ENCODE measurements around the gene POU2AF2. TPM values are rescaled to one million over a fixed set of nuclear protein-coding genes. Genes with fewer than 3 reads are reported as not detected.
"Not testable (repeated sequence)": the region's sequence is repeated elsewhere in the genome, so short reads cannot be mapped to it uniquely, and the experiment has no call there.

Gene POU2AF2
- total RNA-seq, 1 donor from 2014 or later: not detected

- DNase-seq (ENCODE audit: low spot score in 2 of 2): no peak
- H3K9me3 ChIP-seq: no peaks in the 10 kb centered on the region
- no peak for TF ChIP-seq CTCF (IDR thresholded peaks at IDR 0.05)
- intact Hi-C loops (cut with DNase I): loop anchor here (10.0 kb wide), 1 partner anchor 118 kb away; no protein-coding TSS in a partner anchor
- no peaks in the 10 kb centered on the region for H3K36me3 ChIP-seq
- peak overlapping the region; percentile 63 to 66 for H3K27ac ChIP-seq
- H3K4me3 ChIP-seq: no peak overlapping the region
- H3K4me1 ChIP-seq: peaks cover 0 to 11% of the 10 kb centered on the region in 2 donors
- H3K27me3 ChIP-seq: no peaks in the 10 kb centered on the region
Measured at GRCh38 chr11:111207213-111207612, 38.3 kb upstream of the POU2AF2 start.

GRCh38 chr11:111209543-111210355 is 35.8 kb upstream of the POU2AF2 start:
- TF ChIP-seq CTCF (IDR thresholded peaks at IDR 0.05): no peak
- no peak for DNase-seq (ENCODE audit: low spot score in 2 of 2)
- Histone ChIP-seq H3K36me3 (no peaks in the 10 kb centered on the region), H3K4me3 (no peak overlapping the region), H3K27me3 (no peaks in the 10 kb centered on the region), H3K27ac (no peak overlapping the region), H3K4me1 (peaks cover 0 to 11% of the 10 kb centered on the region in 2 donors), H3K9me3 (no peaks in the 10 kb centered on the region)
- intact Hi-C loops (cut with DNase I): loop anchor here (10.0 kb wide), 1 partner anchor 115 kb away; no protein-coding TSS in a partner anchor

GRCh38 chr11:111213256-111213655 is 32.3 kb upstream of the POU2AF2 start:
- no peak overlapping the region for H3K4me3 ChIP-seq
- no peaks in the 10 kb centered on the region for H3K27me3 ChIP-seq
- no peak overlapping the region for H3K27ac ChIP-seq
- H3K36me3 ChIP-seq: no peaks in the 10 kb centered on the region
- no peaks in the 10 kb centered on the region for H3K4me1 ChIP-seq
- intact Hi-C loops (cut with DNase I): no loop called here
- no peak for DNase-seq (ENCODE audit: low spot score in 2 of 2)
- no peaks in the 10 kb centered on the region for H3K9me3 ChIP-seq
- no peak for TF ChIP-seq CTCF (IDR thresholded peaks at IDR 0.05)

- intact Hi-C loops (cut with DNase I): no loop called here
- Histone ChIP-seq H3K9me3 (no peaks in the 10 kb centered on the region), H3K27me3 (no peaks in the 10 kb centered on the region), H3K36me3 (no peaks in the 10 kb centered on the region), H3K4me1 (no peaks in the 10 kb centered on the region), H3K27ac (no peak overlapping the region), H3K4me3 (no peak overlapping the region)
- no peak for DNase-seq (ENCODE audit: low spot score in 2 of 2)
- no peak for TF ChIP-seq CTCF (IDR thresholded peaks at IDR 0.05)
Measured at GRCh38 chr11:111220721-111221120, 24.8 kb upstream of the POU2AF2 start.

- Histone ChIP-seq H3K4me3 (no peak overlapping the region), H3K9me3 (no peaks in the 10 kb centered on the region), H3K27ac (no peak overlapping the region), H3K4me1 (no peaks in the 10 kb centered on the region), H3K36me3 (no peaks in the 10 kb centered on the region), H3K27me3 (no peaks in the 10 kb centered on the region)
- no peak for TF ChIP-seq CTCF (IDR thresholded peaks at IDR 0.05)
- intact Hi-C loops (cut with DNase I): no loop called here
- no peak for DNase-seq (ENCODE audit: low spot score in 2 of 2)
Measured at GRCh38 chr11:111221208-111221607, 24.3 kb upstream of the POU2AF2 start.

GRCh38 chr11:111221936-111222335 is 23.6 kb upstream of the POU2AF2 start:
- H3K36me3 ChIP-seq; H3K27ac ChIP-seq; H3K9me3 ChIP-seq; H3K27me3 ChIP-seq; DNase-seq (ENCODE audit: low spot score in 2 of 2); H3K4me1 ChIP-seq; H3K4me3 ChIP-seq; intact Hi-C loops (cut with DNase I): not testable (repeated sequence)

GRCh38 chr11:111222821-111223455 is 22.6 kb upstream of the POU2AF2 start:
- DNase-seq (ENCODE audit: low spot score in 2 of 2); H3K27ac ChIP-seq; H3K4me1 ChIP-seq; intact Hi-C loops (cut with DNase I); H3K27me3 ChIP-seq; H3K36me3 ChIP-seq; H3K9me3 ChIP-seq; H3K4me3 ChIP-seq: not testable (repeated sequence)
